NCI-H2081 treated with DMSO at 0.1 percent for 48 hours (cell line): ENCODE measurements around the gene HTRA2.
"Not testable (repeated sequence)": the region's sequence is repeated elsewhere in the genome, so short reads cannot be mapped to it uniquely, and the experiment has no call there.

ENCODE experiments used
- DNase-seq: peaks from one replicate; lab custom pipeline; 2025; lab: John Stamatoyannopoulos, UW

HTRA2 gene

DNA sequence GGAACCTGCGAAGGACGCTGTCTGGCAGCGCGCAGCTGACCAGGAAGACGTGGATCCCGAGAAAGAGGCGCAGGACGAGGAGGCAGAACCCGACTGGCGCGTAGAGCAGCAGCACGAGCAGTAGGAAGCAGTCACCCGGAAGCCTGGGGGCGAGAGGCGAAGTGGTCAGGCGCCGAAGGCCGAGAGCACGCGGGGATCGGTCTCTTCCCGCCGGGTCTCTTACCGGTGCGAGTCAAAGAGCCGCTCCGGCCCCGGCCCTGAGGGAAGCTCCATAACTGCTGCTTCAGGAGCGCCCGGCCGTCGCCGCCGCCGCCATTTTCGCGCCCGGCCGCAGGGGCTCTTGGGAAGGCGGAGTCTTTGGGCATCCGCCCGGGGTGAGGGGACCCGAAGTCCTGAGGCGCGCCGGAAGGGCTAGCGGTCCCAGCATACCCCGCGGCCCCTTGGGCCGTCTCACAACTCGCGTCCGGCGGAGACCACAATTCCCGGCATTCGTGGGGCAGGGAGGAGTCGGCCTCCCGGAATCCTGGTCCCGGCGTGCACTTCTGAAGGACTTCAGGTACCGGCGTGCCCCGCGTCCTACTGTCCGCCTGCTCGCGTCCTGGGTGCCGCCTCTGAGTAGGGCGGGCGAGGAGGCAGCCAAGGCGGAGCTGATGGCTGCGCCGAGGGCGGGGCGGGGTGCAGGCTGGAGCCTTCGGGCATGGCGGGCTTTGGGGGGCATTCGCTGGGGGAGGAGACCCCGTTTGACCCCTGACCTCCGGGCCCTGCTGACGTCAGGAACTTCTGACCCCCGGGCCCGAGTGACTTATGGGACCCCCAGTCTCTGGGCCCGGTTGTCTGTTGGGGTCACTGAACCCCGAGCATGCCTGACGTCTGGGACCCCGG, at the start of gene HTRA2, which contains the start of gene AUP1:
HTRA2 (plus strand) TSS at position 577 of the 882 bp plus-strand sequence; CDS start at position 651, 74 bp downstream.
AUP1 (minus strand) TSS at position 350 of the 882 bp plus-strand sequence; CDS start at position 273, 77 bp downstream.
- DNase-seq = peak; percentile 94

GRCh38 chr2:74481431-74481830, 48.3 kb upstream of the HTRA2 start:
- DNase-seq = no peak

DNA sequence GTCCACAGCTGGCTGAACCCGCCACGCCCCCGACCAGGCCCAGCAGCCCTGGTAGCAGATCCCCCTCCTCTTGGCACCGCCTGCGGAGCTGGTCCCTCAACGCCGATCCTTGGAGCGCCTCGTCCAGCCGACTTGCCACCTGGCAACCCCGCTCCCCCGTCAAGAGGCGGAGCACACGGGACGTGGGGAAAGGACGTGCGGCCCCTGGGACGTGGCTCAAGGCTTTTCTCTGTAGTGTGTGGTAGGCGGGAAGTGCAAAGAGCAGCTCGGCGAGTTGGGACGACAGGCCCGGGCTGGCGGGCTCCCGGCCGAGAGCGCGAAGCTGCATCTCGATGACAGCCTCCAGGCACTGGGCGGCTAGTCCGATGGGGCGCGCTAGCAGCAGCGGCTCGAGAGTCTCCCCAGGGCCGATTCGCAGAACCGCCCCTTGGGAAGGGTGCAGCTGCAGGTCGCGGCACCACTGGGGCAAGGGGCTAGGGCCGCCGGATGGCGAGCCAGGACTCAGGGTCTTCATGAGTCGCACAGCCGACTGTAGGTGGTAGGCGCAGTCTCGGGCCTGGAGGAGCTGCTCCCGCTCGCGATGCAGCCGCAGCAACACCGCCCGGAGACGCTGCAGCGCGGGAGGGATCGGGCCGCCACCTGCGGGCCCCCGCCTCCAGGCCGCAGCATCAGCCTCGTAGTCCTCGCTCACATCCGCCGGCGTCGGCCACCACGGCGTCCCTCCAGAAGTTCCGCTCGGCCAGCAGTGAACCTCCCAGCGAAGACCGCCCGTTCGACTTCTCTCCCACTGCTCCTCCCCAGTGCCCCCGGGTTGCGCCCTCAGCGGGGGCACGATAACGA, 47.6 kb upstream of the HTRA2 start:
- DNase-seq = no peak

DNA sequence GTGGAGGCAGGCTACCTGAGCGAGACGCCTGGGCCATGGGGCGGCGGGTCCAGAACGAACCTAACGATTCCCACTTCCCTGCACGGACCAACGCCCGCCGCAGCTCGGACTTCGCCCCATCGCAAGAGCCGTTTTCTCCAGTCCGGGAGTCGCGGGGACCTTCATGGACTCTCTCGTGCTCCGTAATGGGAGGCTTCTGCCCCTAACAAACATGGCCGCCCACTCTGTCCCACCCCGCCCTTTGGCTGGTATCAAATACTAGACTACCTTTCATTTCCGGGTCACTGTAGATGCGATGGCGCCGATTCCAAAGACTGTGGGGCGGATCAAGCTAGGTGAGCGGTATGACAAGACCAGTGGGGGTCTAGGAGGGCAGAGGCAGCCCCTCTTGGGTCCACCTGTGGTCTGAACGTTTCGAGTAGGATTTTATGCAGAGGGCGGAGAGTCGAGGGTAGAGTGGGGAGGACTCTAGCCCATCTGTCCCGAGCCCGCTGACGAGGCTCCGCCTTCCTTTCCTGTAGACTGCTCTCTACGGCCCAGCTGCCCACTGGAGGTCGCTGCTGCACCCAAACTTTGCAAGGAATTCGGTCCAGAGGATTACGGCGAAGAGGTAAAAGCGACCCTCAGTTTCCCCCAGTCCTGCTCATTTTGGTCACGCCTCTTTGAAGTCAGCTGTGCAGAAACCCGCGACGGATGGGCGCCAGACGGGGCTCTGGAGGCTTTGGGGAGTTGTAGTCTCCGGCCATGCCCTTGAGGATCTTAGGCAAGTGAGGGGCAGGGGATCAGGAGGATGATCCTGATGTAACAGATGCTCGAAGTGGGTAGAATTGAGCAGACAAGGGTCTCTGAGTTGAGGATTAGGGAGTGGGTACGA, 46.7 kb upstream of the HTRA2 start, which contains the start of the genes CCDC142 and TTC31:
CCDC142 (minus strand) TSS at position 198 of the 874 bp plus-strand sequence; CDS start at position 37, 161 bp downstream.
TTC31 (plus strand) TSS at position 281 of the 874 bp plus-strand sequence; CDS start at position 296, 15 bp downstream.
- peak; percentile 83 for DNase-seq

DNA sequence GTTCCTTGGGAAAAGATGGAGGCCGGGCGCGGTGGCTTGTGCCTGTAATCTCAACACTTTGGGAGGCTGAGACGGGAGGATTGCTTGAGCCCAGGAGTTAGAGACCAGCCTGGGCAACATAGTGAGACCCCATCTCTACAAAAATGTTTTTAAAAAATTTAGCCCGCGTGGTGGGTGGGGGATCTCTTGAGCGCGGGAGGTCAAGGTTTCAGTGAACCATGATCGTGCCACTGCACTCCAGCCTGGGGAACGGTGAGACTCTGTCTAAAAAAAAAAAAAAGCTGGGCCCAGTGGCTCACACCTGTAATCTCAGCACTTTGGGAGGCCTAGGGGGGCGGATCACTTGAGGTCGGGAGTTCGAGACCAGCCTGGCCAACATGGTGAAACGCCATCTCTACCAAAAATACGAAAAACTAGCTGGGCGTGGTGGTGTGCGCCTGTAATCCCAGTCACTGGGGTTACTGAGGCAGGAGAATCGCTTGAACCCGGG, 46.0 kb upstream of the HTRA2 start:
- not testable (repeated sequence) for DNase-seq

GRCh38 chr2:74486141-74486540, 43.6 kb upstream of the HTRA2 start:
- no peak for DNase-seq

GRCh38 chr2:74488643-74489481, 40.9 kb upstream of the HTRA2 start:
- DNase-seq = no peak

- DNase-seq = no peak
These were observed 39.8 kb upstream of the HTRA2 start for GRCh38 chr2:74489906-74490305.

DNA sequence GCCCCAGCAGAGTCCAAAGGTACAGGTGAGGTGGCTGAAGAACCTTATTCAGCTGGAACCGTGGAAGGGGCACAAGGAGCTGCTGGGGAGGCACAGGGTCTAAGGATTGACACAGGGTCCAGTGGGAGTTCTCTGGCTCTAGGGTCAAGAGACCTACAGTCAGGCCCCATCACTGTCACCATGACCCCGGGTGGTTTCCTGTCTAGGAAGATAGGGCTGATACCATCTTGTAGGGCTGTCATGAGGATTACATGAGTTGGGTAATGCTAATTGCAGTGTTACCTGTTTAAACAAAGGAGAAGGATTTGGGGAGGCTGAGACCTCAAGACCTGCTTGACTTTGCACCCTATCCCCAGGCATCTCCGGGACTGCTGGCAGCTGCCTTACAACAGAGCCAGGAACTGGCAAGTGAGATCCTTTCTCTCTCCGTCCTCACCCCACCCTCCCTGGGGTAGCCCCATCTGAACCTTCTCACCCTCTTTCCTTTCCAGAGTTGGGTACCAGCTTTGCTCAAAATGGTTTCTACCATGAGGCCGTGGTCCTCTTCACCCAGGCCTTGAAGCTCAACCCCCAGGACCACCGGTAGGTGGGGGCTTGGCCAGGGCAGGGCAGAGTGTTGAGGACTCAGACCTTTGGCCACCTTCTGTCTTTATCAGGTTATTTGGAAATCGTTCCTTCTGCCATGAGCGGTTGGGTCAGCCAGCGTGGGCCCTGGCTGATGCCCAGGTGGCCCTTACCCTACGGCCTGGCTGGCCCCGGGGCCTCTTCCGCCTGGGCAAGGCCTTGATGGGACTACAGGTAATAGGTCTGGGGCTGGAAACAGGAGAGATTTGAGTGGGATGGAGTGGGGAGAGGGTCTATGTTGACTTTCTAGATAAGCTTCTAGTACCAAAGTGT, 37.8 kb upstream of the HTRA2 start:
- no peak for DNase-seq

DNA sequence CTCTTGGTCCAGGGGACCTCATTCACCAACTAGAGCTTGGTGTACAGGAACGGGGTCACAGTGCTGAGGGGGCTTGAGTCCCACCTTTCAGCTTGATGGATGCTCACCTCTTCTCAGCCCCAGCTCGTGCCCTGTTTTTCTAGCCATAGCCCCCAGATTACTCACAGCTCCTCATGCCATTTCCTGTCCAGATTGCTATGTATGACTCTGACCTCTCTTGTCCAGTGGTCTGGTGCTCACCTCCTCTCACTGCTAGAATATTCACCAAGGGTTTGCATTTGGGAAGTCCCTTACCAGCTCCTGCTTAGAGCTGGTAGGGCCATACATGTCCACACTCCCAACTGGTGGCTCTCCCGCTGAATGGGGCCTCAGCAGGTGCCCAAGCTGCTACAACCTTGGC, 36.2 kb upstream of the HTRA2 start:
- DNase-seq = no peak

GRCh38 chr2:74495440-74495839, 34.3 kb upstream of the HTRA2 start:
- no peak for DNase-seq

GRCh38 chr2:74496997-74497776, 32.5 kb upstream of the HTRA2 start:
- DNase-seq = no peak

DNA sequence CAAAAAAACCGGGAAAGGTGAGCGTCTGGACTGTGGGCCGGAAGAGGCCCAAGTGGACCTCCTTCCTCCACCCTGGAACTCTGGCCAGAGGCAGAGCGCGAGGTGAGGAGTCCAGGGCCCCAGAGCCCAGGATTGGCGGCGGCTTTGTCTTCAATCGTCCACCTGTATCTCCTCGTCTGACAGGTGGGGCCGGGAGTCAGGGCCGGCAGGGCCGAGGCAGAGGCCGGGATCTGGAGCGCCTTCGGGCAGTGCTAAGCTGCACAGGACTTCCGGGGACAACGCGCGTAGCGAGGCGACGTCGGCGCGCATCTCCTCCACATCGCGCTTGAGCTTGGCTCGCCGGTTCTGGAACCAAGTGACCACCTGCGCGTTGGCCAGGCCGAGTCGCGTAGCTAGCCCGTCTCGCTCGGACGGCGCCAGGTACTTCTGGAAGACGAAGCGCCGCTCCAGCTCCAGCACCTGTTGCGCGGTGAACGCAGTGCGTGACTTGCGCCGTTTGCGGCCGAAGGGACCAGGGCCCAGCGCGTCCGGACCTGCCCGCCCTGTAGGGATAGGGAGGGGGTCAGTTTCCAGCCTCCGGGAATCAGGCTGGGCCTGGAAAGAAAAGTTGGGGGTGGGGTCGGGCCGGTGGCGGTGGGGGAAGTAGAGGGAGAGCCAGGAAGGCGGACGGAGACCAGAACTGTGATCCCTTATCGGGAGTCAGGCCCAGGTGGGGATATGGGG, 31.8 kb upstream of the HTRA2 start:
- no peak for DNase-seq

GRCh38 chr2:74498500-74499266, 31.1 kb upstream of the HTRA2 start:
- DNase-seq = no peak

GRCh38 chr2:74499267-74499939, 30.3 kb upstream of the HTRA2 start, which contains the start of gene LBX2:
TSS of gene LBX2 (minus strand) at chr2:74499603. CDS start at chr2:74499537, 66 bp downstream.
- no peak for DNase-seq

- no peak for DNase-seq
These were observed 29.7 kb upstream of the HTRA2 start for GRCh38 chr2:74499940-74500577.
